ENCODE data around the gene PTPRN2. TPM values are rescaled to one million over a fixed set of nuclear protein-coding genes. Genes with fewer than 3 reads are reported as not detected.

The PTPRN2 gene
- total and polyA plus RNA-seq, 2 donors from 2014 or later, result 4.8 to 6.2 TPM

GRCh38 chr7:157862731-157863130, 724.9 kb downstream of the PTPRN2 start:
- no peak overlapping the region for H3K9ac ChIP-seq (ENCODE audit: low read length in 3 of 3)
- FAIRE-seq, result no peak
- no peak for TF ChIP-seq CTCF (IDR thresholded peaks at IDR 0.05; ENCODE audit: borderline replicate concordance, extremely low read depth, insufficient read depth)

GRCh38 chr7:157861551-157861950, 726.1 kb downstream of the PTPRN2 start:
- no peak for TF ChIP-seq CTCF (IDR thresholded peaks at IDR 0.05; ENCODE audit: borderline replicate concordance, extremely low read depth, insufficient read depth)
- no peak overlapping the region for H3K9ac ChIP-seq (ENCODE audit: low read length in 3 of 3)
- FAIRE-seq (no peak), DNase-seq (no peak)
- H3K4me3 ChIP-seq (ENCODE audit: low read length in 3 of 3), result no peak overlapping the region
- H3K27me3 ChIP-seq (ENCODE audit: control insufficient read depth, insufficient read depth, low read length), result no peaks in the 10 kb centered on the region
- no peak overlapping the region for H3K27ac ChIP-seq (ENCODE audit: low read depth in 2 of 2, low read length in 2 of 2)
- no peaks in the 10 kb centered on the region for H3K4me1 ChIP-seq (ENCODE audit: control insufficient read depth in 2 of 3, insufficient read depth in 2 of 3, low read depth in 1 of 3, low read length in 3 of 3)
- H3K36me3 ChIP-seq (ENCODE audit: control insufficient read depth in 2 of 3, insufficient read depth in 3 of 3, low read length in 3 of 3), result no peaks in the 10 kb centered on the region
- intact Hi-C loops (cut with DNase I), result no loop called here
- no peaks in the 10 kb centered on the region for H3K9me3 ChIP-seq (ENCODE audit: control insufficient read depth in 2 of 3, insufficient read depth in 1 of 3, low read length in 3 of 3)

More at GRCh38 chr7:157862731-157863130, 724.9 kb downstream of the PTPRN2 start:
- H3K4me3 ChIP-seq (ENCODE audit: low read length in 3 of 3), result no peak overlapping the region
- intact Hi-C loops (cut with DNase I), result no loop called here
- DNase-seq, result no peak
- no peaks in the 10 kb centered on the region for H3K9me3 ChIP-seq (ENCODE audit: control insufficient read depth in 2 of 3, insufficient read depth in 1 of 3, low read length in 3 of 3)
- H3K27ac ChIP-seq (ENCODE audit: low read depth in 2 of 2, low read length in 2 of 2), result no peak overlapping the region
- no peaks in the 10 kb centered on the region for H3K36me3 ChIP-seq (ENCODE audit: control insufficient read depth in 2 of 3, insufficient read depth in 3 of 3, low read length in 3 of 3)
- no peaks in the 10 kb centered on the region for H3K4me1 ChIP-seq (ENCODE audit: control insufficient read depth in 2 of 3, insufficient read depth in 2 of 3, low read depth in 1 of 3, low read length in 3 of 3)
- H3K27me3 ChIP-seq (ENCODE audit: control insufficient read depth, insufficient read depth, low read length), result no peaks in the 10 kb centered on the region

DNA sequence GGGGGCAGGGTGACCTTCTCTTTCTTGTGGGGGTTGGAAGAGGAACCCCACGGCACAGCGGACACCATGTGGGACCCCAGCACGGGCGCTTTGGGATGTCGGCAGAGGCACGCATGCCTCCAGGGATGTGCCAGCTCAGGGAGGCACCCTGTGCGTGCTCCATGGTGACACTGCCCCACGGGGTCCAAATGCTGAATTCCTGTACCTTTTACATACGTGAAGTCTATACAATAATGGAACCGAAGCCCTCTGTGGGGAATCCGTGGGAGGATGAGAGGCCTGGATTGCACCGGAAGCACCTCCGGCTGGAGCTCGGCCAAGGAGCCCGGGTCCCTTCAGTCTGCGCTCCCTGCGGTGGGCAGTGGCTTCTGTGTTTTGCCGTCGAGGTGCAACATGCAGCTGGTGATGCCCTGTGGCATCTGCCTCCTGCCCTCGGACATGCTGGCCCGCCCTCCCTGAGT, 726.6 kb downstream of the PTPRN2 start:
- Histone ChIP-seq H3K9me3 (ENCODE audit: control insufficient read depth in 2 of 3, insufficient read depth in 1 of 3, low read length in 3 of 3) (no peaks in the 10 kb centered on the region), H3K9ac (ENCODE audit: low read length in 3 of 3) (no peak overlapping the region), H3K36me3 (ENCODE audit: control insufficient read depth in 2 of 3, insufficient read depth in 3 of 3, low read length in 3 of 3) (no peaks in the 10 kb centered on the region), H3K27me3 (ENCODE audit: control insufficient read depth, insufficient read depth, low read length) (no peaks in the 10 kb centered on the region), H3K4me1 (ENCODE audit: control insufficient read depth in 2 of 3, insufficient read depth in 2 of 3, low read depth in 1 of 3, low read length in 3 of 3) (no peaks in the 10 kb centered on the region), H3K4me3 (ENCODE audit: low read length in 3 of 3) (no peak overlapping the region), H3K27ac (ENCODE audit: low read depth in 2 of 2, low read length in 2 of 2) (no peak overlapping the region)
- DNase-seq (no peak), FAIRE-seq (no peak)
- intact Hi-C loops (cut with DNase I), result no loop called here
- TF ChIP-seq CTCF (IDR thresholded peaks at IDR 0.05; ENCODE audit: borderline replicate concordance, extremely low read depth, insufficient read depth), result no peak

- Histone ChIP-seq H3K27ac (ENCODE audit: low read depth in 2 of 2, low read length in 2 of 2) (no peak overlapping the region), H3K36me3 (ENCODE audit: control insufficient read depth in 2 of 3, insufficient read depth in 3 of 3, low read length in 3 of 3) (no peaks in the 10 kb centered on the region), H3K9ac (ENCODE audit: low read length in 3 of 3) (no peak overlapping the region), H3K9me3 (ENCODE audit: control insufficient read depth in 2 of 3, insufficient read depth in 1 of 3, low read length in 3 of 3) (no peaks in the 10 kb centered on the region), H3K27me3 (ENCODE audit: control insufficient read depth, insufficient read depth, low read length) (no peaks in the 10 kb centered on the region), H3K4me3 (ENCODE audit: low read length in 3 of 3) (no peak overlapping the region), H3K4me1 (ENCODE audit: control insufficient read depth in 2 of 3, insufficient read depth in 2 of 3, low read depth in 1 of 3, low read length in 3 of 3) (no peaks in the 10 kb centered on the region)
- no peak for FAIRE-seq
- TF ChIP-seq CTCF (IDR thresholded peaks at IDR 0.05; ENCODE audit: borderline replicate concordance, extremely low read depth, insufficient read depth), result no peak
- DNase-seq, result no peak
- intact Hi-C loops (cut with DNase I), result no loop called here
Observed at GRCh38 chr7:157860406-157860805, 727.2 kb downstream of the PTPRN2 start.

Data from kidney (tissue), 14 donors.